T-helper 2 cell treated with Interferon-gamma antibody and Interleukin-4, amounts not matched to agents 100 ng/mL and 5 ng/mL, for 36 hours (primary cell): ENCODE results near the gene TPST1. TPM values are rescaled to one million over a fixed set of nuclear protein-coding genes. Genes with fewer than 3 reads are reported as not detected.
"Not testable (repeated sequence)": the region's sequence is repeated elsewhere in the genome, so short reads cannot be mapped to it uniquely, and the experiment has no call there.

Source experiments
- intact Hi-C: fragments of 100-400 bp; cut with micrococcal nuclease; formaldehyde crosslinking; loops from one replicate; pipeline ENCODE4 v1.15.1; 2023
- total RNA-seq: library from RNA; stranded (reverse); gene quantifications from 2 replicates; pipeline ENCODE4 v1.2.3, GENCODE V29; 2022

The TPST1 gene
- total RNA-seq, 1 donor from 2014 or later = 0.55 TPM

DNA sequence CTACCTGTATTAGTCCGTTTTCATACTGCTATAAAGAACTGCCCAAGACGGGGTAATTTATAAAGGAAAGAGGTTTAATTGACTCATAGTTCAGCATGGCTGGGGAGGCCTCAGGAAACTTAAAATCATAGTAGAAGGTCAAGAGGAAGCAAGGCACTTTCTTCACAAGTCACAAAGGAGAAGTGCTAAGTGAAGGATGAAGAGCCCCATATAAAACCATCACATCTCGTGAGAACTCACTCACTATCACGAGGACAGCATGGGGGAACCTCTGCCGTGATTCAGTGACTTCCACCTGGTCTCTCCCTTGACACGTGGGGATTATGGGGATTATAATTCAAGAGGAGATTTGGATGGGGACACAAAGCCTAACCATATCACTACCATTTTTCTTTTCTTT is 119.9 kb downstream of the TPST1 start:
- intact Hi-C loops = not testable (repeated sequence)

DNA sequence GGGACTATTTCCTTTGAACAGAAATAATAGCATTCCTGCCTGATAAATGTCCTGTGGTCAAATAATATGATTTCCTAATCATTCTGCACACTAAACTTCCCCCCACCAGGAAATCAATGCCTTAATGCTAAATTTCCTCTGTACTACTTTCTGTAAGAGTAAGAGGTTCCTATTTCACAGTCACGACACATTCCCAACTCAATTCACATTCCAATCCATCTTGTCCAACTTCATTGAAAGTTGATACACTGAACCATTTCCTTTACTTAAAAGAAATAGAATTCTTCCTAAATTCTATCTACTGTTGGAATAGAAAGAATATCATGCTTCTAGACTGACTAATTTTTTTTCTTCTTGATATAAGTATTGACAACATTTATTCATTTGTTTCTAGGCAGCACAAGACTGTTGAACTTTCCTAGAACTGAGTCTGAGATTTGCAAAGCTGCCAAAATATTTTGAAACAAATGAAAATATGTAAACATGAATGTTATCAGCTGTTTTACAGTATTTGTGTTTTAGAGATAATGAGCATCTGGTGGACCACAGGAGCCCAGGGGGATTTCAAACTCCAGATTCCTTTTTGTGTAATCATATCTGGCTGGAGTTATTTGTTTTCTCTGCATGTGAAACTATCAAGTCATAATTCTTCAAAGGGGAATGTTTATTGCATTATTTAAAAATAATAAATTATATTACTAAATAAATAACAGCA is 121.5 kb downstream of the TPST1 start:
- intact Hi-C loops = no loop called here

DNA sequence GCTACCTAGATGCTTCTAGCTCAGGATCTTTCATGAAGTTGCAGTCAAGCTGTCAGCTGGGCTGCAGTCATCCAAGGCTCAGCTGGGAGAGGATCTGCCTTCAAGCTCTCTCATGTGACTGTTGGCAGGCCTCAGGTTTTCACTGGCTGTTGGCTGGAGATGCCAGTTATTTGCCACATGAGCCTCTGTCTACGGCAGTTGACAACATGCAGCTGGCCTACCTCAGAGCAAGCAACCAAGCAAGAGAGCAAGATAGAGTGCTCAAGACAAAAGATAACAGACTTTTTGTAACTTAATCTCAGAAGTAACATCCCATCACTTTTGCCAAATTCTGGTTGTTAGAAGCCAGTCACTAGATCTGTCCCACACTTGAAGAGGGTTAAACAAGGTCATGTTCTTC is 125.8 kb downstream of the TPST1 start:
- intact Hi-C loops = no loop called here

- intact Hi-C loops = no loop called here
Observed at GRCh38 chr7:66331883-66332282, 126.7 kb downstream of the TPST1 start.

GRCh38 chr7:66333443-66333842 is 128.3 kb downstream of the TPST1 start:
- intact Hi-C loops = no loop called here

DNA sequence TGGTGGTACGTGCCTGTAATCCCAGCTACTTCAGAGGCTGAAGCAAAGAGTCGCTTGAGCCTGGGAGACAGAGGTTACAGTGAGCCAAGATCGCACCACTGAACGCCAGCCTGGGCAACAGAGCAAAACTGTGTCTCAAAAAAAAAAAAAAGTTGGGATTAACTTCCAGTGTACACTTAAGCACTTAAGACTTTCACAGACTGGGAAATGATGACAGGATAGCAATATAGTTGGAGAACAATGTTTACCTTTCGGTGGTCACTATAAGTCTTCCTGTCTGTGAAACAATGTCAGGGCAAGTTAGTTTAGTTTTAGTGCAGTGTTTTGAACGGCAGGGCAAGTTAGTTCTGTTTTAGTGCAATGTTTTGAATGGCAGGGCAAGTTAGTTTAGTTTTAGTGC is 130.2 kb downstream of the TPST1 start:
- intact Hi-C loops = no loop called here

DNA sequence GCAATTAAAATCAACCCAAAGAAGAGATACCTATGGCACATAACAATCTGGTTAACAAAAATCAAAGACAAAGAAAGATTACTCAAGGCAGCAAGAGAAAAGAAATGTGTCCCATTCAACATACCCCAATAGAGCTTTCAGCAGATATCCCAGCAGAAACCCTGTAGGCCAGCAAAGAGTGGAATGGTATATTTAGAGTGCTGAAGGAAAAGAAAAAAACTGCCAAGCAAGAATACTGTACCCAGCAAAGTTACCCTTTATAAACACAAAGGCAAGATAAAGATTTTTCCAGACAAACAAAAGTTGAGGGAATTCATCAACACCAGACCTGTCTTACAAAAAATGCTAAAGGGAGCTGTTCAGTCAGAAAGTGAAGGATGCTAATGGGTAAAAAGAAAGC is 131.6 kb downstream of the TPST1 start:
- intact Hi-C loops = no loop called here

DNA sequence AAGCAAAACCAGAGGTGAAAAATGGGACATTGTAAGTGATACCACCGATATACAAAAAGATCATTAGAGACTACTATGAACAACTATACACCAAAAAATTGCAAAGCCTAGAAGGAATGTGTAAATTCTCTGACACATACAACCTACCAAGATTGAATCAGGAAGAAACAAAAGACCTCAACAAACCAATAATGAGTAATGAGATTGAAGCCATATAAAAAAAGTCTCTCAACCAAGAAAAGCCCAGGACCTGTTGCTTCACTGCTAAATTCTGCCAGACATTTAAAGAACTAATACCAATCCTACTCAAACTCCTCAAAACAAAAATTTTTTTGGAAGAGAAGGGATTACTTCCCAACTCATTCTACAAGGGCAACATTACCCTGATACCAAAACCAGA is 134.0 kb downstream of the TPST1 start:
- intact Hi-C loops = no loop called here

- intact Hi-C loops = no loop called here
Observed at GRCh38 chr7:66344166-66344565, 139.0 kb downstream of the TPST1 start.

- intact Hi-C loops = no loop called here
Observed at GRCh38 chr7:66348531-66348930, 143.4 kb downstream of the TPST1 start.

DNA sequence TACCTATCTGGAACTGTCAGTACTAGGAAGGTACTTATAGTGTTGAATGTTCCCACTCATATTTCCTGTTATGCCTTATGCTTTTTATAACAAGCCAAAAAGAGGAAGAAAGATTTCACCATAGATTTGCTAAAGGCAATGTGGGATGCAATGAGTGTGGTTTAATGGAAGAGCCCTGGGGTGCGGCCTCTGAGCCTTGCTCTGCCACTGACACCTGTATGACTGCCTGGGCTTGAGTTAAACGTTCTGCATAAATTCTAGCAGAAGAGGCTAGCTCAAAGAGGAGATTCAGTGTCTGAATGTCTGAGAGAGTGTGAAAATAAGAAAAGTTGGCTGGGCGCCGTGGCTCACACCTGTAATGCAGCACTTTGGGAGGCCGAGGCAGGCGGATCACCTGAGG is 143.8 kb downstream of the TPST1 start:
- intact Hi-C loops = no loop called here

DNA sequence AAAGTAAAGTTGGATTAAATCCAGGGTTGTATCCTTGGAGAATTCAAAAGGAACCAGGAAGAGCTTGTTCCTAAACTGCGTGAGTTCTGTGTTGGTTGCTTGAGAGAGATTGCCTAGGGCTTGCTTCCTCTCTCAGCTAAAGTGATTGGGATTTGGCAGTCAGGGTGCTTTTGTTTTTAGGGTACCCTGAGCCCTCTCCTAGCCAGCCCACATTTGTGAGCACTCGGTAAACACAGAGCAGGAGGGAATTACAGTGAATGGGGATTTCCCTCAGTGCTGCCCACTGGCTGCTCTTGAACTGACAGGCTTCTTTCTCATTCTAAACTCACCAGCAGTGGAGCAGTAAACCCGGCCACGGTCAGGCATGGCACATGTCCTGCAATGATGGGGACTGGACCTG is 146.9 kb downstream of the TPST1 start:
- intact Hi-C loops = no loop called here

- intact Hi-C loops = no loop called here
Observed at GRCh38 chr7:66353547-66353946, 148.4 kb downstream of the TPST1 start.

DNA sequence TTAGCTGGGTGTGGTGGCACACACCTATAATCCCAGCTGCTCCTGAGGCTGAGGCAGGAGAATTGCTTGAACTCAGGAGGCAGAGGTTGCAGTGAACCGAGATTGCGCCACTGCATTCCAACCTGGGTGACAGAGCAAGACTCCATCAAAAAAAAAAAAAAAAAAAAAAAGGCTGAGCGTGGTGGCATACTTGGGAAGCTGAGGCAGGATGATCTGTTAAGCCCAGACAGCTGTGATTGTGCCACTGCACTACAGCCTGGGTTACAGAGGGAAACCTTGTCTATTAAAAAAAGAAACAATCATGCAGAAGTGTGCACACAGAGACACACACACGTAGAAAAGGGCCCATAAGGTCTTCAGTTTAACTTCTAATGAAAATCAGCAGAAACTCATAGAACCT is 150.6 kb downstream of the TPST1 start:
- intact Hi-C loops = no loop called here

DNA sequence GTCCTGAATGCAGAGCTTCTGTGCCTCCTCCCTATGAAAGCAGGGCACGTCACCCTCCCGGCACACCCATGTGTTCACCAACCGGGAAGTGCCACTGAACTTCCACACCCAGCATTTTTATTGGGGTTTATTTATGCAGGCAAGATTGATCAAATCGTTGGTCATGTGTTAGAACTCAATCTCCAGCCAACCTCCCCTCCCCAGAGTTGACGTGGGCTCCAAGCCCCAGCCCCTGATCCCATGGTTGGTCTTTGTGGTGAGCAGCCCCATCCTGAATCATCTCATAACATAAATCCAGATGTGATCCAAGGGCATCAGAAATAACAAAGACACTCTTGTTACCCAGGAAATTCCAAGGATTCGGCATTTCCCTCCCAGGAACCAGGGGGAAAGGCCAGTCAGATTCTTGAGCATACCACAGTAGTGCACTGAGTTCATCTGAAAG is 151.2 kb downstream of the TPST1 start:
- intact Hi-C loops = no loop called here

DNA sequence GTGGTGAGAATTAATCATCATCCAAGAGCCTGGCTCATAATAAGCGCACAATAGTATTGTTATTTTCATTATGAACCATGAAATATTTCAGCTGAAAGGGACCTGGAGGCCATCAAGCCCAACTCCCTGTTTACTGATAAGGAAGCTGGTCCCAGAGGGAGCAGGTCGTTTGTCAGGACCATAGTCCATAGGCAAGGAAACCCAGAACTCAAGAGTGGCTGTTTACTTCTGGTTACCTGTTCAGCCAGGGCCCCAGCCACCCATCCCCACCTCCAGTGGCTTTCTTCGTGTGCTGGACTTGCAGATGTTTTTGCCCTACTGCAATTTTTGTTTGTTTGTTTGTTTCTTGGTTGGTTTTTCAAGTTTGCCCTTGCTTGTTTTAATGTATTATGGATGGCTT is 152.0 kb downstream of the TPST1 start:
- intact Hi-C loops = no loop called here

- intact Hi-C loops = no loop called here
Observed at GRCh38 chr7:66359656-66360211, 154.6 kb downstream of the TPST1 start.

GRCh38 chr7:66362136-66362535 is 157.0 kb downstream of the TPST1 start:
- intact Hi-C loops = no loop called here

DNA sequence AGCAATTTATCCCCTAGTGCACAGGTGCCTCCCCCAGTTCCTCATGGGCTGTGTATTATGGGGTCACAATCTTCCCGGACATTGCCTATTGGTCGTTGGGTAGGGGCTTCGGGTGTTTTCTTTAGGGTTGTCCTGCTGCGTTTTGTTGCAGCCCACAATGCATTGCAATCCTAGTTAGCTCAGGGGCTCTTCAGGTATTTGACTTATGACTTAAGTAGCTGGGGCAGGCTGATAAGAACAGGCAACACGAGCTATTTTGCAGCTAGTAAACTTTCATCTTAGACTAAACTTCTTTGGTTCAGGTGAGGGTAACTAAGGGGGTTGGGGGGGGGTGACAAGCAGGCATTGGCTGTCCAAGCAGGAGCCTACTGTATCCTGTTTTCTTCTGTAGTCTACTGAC is 158.5 kb downstream of the TPST1 start:
- intact Hi-C loops = no loop called here

DNA sequence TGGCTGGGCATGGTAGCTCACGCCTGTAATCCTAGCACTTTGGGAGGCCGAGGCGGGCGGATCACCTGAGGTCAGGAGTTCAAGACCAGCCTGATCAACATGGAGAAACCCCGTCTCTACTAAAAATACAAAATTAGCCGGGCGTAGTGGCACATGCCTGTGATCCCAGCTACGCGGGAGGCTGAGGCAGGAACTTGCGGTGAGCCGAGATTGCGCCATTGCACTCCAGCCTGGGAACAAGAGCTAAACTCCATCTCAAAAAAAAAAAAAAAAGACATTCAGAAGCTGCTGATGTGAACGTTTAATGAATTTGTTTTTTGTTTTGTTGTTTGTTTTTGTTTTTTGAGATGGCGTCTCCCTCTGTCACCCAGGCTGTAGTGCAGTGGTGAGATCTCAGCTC is 159.9 kb downstream of the TPST1 start:
- intact Hi-C loops = not testable (repeated sequence)

DNA sequence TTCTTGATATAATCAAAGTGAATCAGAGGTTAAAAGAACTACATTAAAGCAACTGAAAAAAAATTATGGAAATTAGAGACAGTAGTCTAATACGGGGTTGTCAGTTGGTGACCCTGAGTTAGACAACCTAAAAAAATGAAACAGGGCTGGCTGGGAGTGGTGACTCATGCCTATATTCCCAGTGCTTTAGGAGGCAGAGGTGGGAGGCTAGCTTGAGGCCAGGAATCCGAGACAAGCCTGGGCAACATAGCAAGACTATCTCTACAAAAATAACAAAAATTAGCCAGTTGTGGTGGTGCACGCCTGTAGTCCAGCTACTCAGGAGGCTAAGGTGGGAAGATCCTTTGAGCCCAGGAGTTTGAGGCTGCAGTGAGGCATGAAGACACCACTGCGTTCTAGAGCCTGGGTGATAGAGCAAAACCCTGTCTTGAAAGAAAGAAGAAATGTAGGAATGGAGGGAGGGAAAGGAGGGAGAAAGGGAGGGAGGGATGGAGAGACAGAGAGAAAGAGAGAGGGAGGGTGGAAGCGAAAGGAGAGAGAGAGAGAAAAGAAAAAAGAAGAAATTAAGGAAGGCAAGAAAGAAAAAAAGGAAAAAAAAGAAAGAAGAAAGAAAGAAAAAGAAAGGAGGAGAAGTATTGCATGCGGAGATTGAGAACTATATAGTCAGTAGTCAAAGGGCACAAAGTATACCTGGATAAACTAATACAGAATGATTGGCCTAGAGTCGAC is 166.1 kb downstream of the TPST1 start:
- intact Hi-C loops = no loop called here

GRCh38 chr7:66374141-66374840 is 169.2 kb downstream of the TPST1 start:
- intact Hi-C loops = not testable (repeated sequence)
